T-helper 2 cell (primary cell): ENCODE measurements around the gene DLG2.

Source experiments
- DNase-seq, 5 experiments: peaks; one replicate each; pipeline versions ENCODE4 v3.0.0 to v3.0.0-alpha.2; 2012 to 2022

Gene DLG2

GRCh38 chr11:84145616-84146185 lies 1481.4 kb downstream of the DLG2 start:
- no peak for DNase-seq

DNA sequence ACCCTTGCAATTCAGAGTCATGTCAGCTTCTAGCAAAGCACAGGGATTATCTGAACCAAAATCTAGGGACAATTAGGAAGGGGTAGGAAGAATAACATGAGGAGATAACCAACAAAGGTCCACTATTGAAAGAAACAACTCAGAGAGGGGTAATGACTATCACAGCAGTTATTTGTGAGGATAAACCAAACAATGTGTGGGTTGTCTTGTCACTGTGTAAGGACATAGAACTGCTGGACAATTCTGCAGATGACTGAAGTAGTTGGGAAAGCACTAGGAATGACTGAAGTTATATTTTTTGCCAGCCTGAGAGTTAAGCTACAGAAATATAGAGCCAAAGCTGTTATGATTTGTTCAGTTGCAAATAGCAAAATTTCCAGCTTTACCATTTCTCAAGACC lies 1482.6 kb downstream of the DLG2 start:
- no peak for DNase-seq

GRCh38 chr11:84142411-84142810 lies 1484.7 kb downstream of the DLG2 start:
- DNase-seq: no peak

DNA sequence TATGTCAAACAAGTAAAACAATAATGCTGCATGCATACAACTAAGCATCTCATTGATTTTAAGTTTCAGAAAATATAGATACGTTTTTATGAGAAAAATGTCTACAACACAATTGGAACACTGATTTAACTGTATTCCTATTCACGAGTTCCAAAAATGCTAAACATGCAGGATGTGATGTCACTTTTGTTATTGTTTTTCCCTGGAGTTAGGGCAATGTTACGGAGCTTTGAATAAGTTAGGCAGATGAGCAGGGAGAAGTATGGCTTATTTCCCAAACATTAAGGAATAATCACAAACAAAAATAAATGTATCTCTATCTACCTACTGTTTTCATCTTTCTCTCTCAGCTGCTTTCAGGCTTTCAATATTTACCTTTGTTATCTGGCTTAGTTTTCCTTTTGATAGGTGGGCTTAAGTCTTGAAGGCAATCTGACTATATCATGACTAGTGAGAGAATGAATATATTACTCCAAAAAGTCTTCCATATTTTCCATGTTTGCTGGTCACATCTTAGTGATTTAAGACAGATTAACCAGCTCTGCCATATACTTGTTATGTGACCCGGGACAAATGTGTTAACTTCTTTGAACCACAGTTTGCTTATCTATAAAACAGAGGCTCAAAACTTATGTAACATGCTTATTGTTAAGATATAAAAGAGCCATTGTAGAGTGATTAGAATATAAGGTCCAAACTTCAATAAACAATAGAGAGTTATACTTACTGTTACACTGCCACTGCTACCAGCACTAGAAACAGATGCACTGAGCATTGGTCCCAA lies 1486.6 kb downstream of the DLG2 start:
- no peak for DNase-seq

GRCh38 chr11:84137960-84138359 lies 1489.2 kb downstream of the DLG2 start:
- no peak for DNase-seq

GRCh38 chr11:84137505-84137904 lies 1489.6 kb downstream of the DLG2 start:
- no peak for DNase-seq

- no peak for DNase-seq
Observed at GRCh38 chr11:84136926-84137325, 1490.2 kb downstream of the DLG2 start.

DNA sequence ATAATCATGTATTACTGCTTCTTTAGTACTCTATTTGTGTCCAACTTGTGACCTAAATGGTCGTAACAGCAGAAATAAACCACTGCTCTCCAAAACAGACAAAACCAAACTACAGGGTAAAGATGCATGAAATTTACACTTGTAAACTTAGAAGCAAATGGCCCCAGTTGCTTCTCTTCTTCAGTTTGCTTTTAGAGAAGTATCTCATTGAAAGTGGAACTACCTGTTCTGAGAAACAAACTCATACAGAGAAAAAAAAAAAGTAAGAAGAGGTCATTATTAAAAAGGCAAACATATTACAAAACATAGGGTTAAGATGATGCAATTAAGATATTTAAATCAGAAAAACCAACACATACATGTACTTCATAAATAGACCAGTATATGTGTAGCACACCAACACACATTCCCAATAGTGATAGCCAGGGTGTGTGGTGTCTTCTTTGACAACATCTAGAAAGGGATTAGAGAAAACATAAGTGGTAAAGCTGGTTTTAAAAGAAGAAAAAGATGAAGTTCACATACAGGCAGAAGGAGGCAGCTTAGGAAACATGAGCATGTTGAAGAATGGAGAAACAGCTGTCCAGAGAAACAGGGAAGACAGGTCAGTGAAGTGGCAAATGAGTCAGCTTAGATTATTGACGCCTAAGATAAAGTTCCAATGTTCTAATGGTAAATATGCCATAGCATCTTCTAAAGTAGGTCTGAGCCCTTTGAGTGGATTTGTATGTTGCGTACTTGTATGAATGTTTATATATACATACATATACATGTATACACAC lies 1496.3 kb downstream of the DLG2 start:
- no peak for DNase-seq

DNA sequence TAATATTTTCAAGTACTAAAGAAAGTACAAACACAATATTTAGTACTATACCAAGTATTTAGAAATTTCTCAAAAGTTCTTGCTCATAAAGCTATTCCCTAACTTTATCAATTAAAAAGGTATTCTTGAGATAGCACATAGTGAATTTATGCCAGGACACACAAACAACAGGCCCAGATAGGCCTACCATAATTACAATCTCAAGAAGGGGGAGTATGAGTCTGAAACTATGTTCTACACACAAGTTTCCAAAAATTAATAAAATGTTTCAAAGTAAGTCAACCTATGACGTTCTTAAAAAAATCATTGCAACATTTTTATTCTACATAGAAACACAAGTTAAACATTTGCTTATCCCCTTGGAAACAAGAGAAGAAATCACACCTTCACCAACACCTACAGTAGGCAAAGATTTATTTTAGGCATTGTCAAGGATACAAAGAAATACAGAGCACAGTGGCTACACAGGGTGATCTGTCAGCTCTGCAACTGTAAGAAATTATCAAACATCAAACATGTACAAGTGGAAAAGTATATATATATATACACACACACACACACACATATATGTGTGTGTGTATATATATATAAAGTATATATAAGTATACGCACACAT lies 1497.1 kb downstream of the DLG2 start:
- no peak for DNase-seq

DNA sequence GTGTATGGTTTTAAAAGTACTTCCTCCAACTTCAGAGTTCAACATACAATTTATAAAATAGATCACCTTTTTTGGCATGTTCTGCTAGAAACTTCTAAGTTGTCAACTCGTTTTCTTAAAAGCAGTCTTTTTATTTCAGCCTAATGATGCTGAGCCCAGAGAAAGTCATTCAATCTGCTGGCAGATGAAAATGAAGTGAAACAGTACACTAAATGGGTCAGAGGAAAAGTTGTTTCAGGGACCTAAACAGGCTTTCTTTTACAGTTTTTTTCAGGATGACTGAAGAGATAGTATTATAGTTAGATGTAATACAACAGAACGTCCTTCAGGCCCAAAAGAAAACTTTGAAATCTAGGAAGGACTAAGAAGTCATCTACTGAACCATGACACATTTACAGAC lies 1498.3 kb downstream of the DLG2 start:
- DNase-seq: no peak

DNA sequence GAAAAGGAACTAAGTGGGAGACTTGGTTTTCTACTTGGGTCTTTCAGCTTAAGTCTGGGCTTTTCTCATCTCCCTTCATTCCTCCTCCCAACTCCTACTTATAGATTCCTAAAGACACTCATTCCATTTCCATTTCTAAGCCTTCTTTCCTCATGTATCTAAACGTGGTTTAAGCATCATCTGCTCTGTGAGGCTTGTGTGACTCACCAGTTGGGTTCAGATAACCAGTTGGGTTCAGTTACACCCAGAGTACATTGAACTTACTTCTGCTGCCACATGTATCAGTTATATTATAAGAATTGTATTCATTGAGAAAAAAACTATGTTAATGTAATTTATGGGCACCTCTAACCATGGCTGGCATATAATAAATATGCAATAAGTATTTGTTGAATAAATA lies 1509.8 kb downstream of the DLG2 start:
- DNase-seq: no peak

GRCh38 chr11:84106541-84106940 lies 1520.6 kb downstream of the DLG2 start:
- DNase-seq: no peak

GRCh38 chr11:84105148-84105547 lies 1522.0 kb downstream of the DLG2 start:
- DNase-seq: no peak

- no peak for DNase-seq
Observed at GRCh38 chr11:84103096-84103495, 1524.0 kb downstream of the DLG2 start.

DNA sequence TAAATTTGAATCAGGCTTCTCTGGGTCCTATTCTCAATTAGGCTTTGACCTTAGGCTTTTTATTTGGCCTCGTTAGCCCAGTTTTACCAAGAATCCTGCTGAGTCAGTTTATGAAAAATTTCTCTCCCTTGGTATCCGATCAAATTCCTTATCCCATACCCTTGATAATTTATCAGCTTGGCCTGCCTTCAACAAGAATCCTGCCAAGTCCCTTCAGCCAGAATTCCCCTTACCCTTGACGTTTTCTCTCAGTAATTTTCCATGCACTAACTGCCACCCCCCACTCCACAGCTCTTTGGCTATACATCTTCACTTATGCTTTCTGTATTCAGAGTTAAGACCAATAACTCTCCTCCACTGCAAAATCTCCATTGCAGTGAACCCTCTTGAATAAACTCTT lies 1530.0 kb downstream of the DLG2 start:
- DNase-seq: no peak

- DNase-seq: no peak
Observed at GRCh38 chr11:84091212-84091986, 1535.7 kb downstream of the DLG2 start.

- DNase-seq: no peak
Observed at GRCh38 chr11:84089072-84090057, 1537.8 kb downstream of the DLG2 start.

GRCh38 chr11:84071851-84072250 lies 1555.3 kb downstream of the DLG2 start:
- no peak for DNase-seq

- DNase-seq: no peak
Observed at GRCh38 chr11:84069048-84069447, 1558.1 kb downstream of the DLG2 start.

- no peak for DNase-seq
Observed at GRCh38 chr11:84061726-84062125, 1565.4 kb downstream of the DLG2 start.

DNA sequence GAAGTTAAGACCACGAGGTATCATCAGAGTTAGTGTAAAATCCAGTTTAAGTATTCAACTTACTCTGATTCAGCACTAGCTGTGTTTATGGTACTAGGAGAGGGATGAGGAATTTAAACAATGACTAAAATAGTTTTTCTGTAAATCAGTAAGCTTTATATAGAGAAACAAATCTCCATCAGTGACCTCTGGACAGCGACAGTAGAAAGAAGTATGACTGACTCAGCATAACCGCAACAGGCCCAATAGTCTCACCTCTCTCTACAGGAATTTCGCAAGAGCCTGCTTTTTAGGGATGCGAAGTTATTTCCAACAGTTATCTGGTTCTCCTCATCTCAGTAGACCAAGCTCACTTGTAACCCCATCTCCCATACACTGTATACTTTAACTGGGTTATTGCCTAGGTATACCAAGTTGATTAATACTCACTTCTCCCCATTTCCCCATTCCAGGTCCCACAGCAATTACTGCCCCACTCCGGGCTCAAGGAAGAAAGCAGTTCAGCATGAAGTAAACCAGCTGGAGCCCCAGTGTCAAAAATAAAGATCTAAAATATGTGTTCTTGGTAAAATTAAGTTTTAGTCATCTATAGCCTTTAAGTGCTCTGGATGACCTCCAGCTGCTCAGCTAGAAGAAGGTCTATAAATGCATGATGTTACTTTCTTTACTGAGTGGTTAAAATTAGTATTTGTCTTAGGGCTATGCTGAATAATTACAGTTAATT lies 1570.3 kb downstream of the DLG2 start:
- DNase-seq: no peak
